GM21619 (cell line): ENCODE data around the gene ITCH.

ENCODE experiments used
- ATAC-seq: cut with Tn5 transposase; IDR thresholded peaks from one replicate; pipeline ENCODE4 v1.9.1; 2021; ENCODE audit not compliant: unreplicated experiment

ITCH gene

GRCh38 chr20:34544109-34544796 lies 181.2 kb downstream of the ITCH start:
- ATAC-seq: no peak

- no peak for ATAC-seq
These were observed 183.7 kb downstream of the ITCH start for GRCh38 chr20:34546751-34547181.

- ATAC-seq: no peak
These were observed 185.0 kb downstream of the ITCH start for GRCh38 chr20:34547844-34548613.

- no peak for ATAC-seq
These were observed 186.3 kb downstream of the ITCH start for GRCh38 chr20:34549291-34549928.

GRCh38 chr20:34549929-34550305 lies 186.8 kb downstream of the ITCH start:
- no peak for ATAC-seq

GRCh38 chr20:34552569-34552968 lies 189.5 kb downstream of the ITCH start:
- ATAC-seq: no peak

GRCh38 chr20:34553366-34553867 lies 190.3 kb downstream of the ITCH start:
- no peak for ATAC-seq

- no peak for ATAC-seq
These were observed 194.9 kb downstream of the ITCH start for GRCh38 chr20:34557936-34558319.

GRCh38 chr20:34558320-34559218 lies 195.5 kb downstream of the ITCH start, which contains the start of gene MAP1LC3A:
TSS of gene MAP1LC3A (plus strand) at chr20:34558718. CDS start at chr20:34558869, 151 bp downstream.
- no peak for ATAC-seq

GRCh38 chr20:34559311-34560140 lies 196.5 kb downstream of the ITCH start:
- ATAC-seq: no peak

- ATAC-seq: no peak
These were observed 197.1 kb downstream of the ITCH start for GRCh38 chr20:34560141-34560523.

GRCh38 chr20:34560614-34561013 lies 197.5 kb downstream of the ITCH start:
- no peak for ATAC-seq
